Fibroblast of the conjunctiva (primary cell): ENCODE measurements around the gene TMEM150C.

Experiments used
- DNase-seq: peaks from one replicate; pipeline ENCODE4 v3.0.0-alpha.2; 2010; ENCODE audit warnings: low read depth

Gene TMEM150C

DNA sequence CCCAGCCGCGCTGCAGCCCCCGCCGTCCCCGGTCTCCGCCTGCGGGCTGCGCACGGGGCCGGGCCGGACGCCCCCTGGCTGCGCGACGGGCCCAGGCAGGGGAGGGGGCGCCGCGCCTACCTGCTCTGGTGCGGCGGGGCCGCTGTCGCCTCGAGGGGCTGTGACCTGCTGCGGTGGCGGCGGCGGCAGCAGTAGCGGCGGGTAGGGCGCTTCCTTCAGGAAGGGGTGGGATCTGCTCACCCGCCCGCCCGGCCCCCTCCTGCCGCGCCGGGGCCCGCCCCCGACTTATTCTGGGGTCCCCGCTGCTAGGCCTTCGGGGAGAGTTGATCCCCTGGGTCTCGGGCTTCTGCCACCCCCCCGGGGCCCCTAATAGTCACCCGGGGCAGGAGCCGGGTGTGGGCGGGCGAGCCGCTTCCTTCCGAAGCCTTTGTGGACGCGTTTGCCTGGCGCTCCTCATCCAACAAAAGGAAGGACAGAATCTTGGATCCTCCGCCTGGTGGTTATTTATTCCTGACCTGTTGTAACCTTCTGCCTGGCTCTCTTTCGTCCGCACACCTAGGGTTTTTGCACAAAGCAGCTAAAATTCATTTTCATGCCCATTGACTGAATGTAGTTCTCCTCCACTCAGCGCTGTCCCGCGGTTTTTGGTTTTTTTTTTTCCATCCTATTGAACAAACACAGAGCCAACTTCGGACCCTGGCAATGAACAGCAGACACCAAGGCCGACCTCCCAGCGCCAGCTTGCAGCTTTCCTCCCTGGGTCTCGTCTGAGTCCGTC lies at the start of gene TMEM150C:
TMEM150C (minus strand) TSS at position 203 of the 778 bp plus-strand sequence. CDS start 57,331 bp downstream, outside the sequence.
- no peak for DNase-seq

DNA sequence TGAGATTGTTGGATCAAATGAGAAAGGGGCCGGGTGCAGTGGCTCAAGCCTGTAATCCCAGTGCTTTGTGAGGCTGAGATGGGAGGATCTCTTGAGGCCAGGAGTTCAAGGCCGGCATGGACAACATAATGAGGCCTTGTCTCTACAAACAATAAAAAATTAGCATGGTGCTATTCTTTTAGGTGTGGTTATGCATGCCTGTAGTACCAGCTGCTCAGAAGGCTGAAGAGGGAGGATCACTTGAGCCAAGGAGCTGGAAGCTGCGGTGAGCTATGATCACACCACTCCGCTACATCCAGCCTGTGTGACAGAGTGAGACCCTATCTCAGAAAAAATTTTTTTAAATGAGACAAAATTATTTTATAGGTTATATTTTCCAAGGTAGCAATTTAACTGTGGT lies 49.7 kb upstream of the TMEM150C start:
- DNase-seq: no peak

DNA sequence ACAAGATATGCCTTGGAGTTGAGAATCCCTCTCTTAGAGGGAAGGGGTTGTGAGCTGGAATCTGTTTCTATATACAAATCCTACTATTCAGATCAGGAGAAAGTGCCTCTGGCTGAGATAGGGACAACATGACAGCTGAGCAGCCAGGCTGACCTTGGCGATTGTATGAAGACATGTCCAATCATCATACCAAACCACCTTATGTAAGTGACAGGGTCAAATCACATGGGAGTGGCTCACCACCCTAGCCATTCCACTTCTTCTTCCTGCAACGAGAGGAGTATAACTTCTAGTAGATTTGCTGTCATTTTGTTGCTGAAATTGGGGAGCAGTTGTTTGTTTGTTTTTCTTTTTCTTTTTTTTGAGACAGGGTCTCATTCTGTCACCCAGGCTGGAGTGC lies 48.3 kb upstream of the TMEM150C start:
- no peak for DNase-seq

DNA sequence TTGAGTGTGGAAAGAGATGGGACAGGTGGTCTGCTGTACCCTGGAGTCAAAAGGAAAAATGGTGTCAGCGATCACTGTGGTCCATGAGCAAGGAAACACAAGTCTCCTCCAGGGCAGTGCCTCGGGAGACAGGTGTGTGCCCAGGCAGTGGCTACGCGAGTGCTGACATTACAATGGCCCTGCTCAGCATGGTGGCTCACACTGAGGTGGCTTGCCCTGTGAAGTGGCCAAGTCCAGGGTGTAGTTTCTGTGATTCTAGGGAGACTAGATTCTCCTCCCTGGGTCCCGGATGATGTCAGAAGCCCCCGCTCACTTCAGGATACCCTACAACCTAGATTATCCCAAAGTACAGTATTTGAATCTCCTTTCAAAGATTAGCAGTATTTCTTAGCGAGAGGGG lies 44.8 kb upstream of the TMEM150C start:
- DNase-seq: no peak

DNA sequence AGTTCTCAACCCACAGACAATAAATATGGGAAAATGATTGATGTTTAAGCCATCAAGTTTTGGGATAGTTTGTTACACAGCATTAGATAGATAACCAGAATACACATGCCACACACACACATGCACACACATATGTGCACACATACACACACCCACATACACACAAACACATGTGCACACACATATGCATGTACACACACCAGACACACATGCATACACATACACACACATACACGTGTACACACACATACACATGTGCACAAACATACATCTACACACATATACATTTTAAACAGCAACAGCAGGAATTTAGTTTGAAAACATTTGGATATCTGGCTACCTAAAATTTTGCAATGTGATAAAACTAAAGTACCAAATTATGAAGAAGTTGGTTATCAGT lies 42.7 kb upstream of the TMEM150C start:
- no peak for DNase-seq

DNA sequence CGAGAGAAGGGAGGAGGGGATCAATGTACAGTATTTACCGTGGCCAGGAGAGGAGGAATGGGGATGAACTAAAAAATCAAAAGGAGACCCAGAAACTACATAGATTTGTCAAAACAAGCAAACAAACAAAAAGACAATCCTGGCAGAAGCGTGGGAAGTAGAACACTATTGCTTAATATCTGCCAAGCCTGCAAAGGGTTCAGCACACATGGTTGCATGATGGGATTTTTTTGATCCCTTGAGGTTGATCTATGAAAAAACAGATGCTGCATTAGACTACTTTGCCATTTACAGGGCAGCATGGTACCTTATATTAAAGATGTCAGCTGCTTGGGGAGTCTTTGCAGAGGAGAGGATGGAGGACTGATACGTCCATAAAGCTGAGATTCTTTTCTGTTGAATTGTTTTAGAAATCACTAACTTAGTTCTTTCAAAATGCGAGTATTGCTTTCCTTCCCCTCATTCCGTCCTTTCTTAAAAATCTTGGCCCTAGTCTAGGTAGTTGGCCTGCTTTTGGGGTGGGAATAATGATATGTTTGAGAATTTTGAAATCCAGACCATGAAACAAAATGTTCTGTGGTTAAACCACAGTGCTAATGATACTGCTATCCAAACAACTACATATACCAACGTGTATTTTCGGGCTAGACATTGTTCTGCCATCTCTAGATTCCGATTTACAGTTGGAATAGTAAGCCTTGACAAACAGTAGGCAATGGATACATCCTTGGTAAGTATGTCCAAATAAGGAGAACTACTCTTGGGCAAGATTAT lies 39.6 kb upstream of the TMEM150C start:
- DNase-seq: no peak

DNA sequence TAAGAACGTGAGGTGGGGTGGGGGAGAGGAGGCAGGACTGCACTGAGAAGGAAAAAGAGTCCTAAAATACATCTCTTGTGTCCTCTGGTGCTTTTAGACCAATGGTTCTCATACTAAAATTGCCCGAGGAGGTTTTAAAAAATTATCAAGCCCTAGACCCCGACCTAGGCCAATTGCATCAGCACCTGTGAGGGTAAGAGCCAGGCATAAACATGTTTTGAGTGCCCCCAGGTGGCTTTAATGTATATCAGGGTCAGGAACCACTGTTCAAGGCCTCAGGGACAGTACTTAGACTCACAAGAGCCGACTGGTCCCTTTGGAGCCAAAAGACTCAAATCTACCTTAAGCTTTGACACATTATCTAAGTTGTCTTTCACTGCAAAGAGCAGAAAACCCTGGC lies 37.5 kb upstream of the TMEM150C start:
- DNase-seq: no peak

DNA sequence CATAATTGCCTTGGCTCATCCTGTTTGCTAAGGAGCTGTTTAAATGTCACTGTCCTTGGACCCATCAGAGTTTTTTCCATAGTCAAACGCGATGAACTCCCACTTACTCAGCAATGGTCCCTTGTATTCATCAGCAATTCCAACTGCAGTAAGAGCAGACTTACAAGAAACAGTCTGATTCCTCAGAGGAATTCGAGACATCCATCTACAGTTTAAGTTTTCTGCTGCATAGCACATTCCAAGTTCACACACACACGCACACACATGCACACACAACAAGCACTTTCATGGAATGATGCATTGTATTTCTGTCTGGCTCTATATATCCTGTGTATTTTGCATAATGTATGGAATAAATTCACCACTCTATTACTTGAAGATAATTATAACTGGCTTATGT lies 32.7 kb upstream of the TMEM150C start:
- no peak for DNase-seq

DNA sequence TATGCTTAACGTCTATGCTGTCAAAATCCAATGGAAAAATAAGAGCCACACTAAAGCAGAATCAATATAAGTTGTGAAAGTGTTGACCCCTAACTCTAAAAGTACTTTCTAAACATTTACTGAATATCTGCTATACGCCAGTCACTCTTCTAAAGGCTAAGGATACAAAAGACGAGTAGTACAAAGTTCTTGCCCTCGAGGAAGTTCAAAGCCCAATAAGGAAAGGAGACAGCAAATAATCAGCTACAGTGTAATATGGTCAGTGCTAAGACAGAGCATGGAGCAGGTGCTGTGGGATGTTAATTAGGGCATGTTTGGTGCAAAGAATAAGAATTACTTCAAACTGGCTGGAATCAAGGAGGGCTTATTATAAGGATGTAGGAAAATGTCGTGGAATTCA lies 31.6 kb upstream of the TMEM150C start:
- DNase-seq: no peak

DNA sequence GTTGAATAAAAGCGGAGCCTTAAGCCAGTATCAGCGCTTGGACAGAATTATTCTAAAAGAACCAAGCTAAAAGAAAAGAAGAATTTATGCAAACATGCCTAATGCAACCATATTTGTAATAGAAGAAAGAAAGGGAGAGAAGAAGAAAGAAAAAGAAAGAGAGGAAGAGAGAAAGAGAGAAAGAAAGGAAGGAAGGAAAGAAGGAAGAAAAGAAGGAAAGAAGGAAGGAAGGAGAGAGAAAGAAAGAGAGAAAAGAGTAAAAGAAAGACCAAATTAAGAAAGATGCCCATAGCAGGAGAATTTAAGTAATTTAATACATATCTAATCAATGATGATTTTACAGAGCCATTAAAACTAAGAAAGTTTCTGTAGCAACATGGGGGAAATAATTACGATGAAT lies 30.9 kb upstream of the TMEM150C start:
- DNase-seq: no peak

DNA sequence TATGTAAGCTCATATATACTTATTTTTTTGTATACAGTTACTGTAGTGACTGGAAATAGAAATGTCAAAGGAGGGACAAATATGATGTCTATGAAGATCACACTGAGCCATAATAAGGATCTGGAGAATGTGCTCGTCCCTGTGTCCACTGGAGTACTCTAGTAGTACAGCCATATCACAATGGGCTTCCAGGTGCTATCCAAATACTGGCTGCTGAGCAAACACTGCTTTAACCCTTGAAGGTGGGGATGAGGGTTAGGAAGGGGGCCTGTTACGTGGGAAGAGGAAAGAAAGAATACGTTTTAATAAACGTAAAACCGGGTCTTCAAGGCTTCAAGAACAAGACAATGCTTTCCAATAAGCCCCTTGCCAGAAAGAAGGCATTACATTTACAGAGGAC lies 29.8 kb upstream of the TMEM150C start:
- DNase-seq: no peak

DNA sequence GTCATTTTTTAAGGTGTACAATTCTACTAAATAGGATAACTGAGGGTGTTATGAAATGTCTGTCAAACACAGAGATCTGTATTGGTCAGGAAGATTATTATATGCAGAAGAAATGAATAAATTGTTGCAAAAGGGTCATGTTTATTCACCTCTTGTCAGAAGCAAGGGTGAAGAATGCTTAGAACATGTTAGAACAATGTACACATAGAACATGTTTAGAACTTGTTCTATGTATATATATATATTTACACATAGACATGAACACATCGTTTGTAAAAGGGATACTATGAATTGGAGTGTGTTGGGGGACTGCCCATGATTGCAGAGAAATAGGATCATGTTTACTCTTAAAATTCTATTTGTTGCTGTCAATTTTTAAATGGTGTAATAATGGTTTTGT lies 28.0 kb upstream of the TMEM150C start:
- no peak for DNase-seq

DNA sequence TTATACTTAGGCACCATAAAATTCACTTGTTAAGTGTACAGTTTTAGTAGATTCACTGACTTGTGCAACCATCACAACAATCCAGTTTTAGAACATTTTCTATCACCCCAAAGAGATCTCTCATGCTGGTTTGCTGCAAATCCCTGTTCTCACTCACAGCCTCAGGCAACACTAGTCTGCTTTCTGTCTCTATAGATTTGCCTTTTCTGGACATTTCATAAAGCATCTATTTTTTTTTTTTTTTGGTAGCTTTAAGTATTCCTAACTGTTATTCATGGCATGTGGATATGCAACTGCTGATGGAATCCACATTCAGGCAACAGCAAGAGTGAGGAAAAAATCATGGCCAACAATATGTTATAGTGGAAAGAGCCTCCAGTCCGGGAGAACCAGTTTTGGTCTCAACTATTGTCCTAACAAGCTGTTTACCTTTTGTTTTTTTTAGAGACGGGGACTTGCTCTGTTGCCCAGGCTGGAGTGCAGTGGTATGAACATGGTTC lies 27.0 kb upstream of the TMEM150C start:
- no peak for DNase-seq

DNA sequence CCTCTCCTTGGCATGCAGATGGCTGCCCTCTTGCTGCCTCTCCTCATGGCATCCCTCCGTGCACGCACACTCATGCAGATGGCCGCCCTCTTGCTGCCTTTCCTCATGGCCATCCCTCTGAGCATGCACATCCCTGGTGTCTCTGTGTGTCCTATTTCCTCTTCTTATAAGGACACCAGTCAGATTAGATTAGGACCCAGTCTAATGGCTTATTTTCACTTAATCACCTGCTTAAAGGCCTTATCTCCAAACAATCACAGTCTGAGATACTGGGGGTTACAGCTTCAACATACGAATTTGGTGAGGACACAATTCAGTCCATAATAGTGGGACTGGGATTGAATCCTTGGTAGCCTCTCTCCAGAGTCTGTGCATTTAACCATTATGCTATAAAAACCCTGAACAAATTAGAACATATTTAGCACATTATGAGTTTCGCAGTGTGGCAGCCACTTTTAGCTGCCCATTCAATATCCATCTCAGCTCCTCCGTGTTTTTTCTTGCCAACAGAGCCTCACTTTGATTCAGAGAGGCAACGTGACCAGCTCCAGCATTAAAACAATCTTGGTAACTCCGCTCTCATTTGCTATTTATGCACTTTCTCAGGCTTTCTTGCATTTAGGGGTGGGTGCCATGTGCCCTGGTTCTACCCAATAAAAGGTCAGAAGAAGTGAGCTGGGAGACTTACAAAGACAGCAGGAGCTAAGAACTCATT lies 26.2 kb upstream of the TMEM150C start:
- no peak for DNase-seq

DNA sequence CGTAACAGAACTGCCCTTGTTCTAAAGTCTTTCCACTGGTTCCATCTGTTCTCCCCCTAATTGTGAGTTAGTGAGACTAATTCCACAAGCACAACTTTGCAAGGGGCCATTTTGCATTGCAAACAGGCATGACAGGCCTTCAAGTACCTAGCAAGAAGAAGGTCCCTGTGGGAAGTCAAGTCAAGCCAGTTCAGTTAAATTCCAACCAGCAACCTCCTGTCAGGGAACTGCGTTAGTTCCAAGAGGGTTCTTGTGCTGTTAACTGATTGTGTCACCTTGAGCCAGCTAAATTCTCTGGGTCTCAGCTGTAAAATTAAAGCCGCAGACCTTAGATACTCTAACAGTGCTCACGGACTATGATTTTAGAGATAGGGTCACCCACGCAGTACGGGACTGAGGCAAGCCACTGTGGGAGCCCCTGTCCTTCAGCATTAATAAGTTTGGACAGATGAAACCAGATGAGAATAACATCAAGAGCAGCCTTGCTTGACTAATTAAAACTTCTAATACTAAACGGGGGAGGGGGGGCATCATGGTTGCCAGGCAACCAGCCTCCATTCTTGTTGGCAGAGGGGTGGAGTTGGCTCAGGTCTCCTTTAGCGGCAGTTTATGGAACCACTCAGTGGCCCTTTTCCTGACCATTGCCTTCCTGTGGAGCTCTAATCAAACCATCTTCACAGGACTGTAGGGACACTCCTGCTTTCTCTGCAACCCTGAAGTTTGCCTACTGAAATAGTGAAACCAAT lies 24.1 kb upstream of the TMEM150C start:
- DNase-seq: no peak

DNA sequence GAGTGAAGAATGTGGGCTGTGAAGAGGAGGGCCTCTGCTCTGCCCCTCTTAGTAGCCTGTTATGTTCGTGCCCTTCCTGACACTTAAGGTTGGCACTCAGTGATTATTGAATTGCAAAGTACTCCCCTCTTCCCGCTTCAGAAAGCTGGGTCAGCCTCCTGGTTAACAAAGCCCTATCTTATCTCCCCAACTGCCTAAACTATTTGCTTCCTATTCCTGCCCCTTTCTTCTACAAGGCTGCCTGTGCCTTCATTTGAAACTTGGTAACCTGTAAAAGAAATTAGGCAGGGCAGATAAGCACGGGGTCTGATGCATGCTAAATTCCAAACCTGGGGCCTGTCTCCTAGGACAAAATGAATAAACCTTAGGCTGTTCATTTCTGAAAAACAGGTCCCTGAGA lies 23.1 kb upstream of the TMEM150C start:
- DNase-seq: no peak

DNA sequence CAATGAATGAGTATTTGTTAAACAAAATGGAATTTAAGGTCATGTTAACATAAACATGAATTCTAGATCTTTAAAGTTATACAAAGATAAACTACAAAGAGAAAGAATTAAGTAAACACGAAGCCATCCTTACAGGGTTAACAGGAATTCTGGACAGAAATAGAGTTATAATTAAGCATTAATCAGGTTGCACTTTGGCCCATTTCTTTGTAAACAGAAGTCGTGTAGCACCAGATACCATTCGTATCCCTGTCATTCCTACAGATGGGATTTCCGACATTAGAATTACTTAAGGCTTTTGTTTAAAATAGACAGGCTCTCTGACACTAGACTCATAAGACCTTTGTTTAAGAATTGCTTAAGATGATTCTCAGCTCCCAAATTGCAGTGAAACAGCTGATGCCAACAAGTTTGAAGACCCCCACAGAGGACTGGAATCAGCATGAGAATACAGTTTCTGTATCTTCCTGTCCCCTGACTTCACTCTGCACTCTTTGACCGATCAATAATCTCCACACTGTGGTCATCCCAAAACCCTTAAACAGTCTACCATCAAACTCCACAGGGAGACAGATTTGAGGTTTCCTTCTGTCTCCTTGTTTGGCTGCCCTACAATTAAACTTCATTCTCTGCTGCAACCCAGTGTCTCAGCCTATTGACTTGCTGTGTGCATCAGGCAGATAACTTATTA lies 22.3 kb upstream of the TMEM150C start:
- no peak for DNase-seq

DNA sequence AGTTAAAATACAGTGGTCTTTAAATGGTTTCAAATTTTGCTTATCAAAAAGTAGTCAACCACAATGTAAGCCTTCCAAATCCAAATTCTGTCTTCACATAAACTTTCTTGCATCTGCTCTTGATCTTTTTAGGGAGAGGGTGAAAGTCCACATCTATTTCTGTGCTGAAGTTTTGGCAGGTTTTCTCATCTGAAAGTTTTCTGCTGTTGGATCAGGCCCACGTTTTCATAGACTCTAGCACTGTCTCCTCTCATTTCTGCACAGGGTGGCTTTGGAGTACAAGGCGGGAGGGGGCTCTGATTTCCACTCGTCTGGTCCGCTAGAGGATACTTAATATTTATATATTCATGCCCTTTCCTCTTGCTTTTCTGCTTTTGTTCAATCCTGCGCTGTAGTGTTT lies 18.1 kb upstream of the TMEM150C start:
- DNase-seq: no peak

DNA sequence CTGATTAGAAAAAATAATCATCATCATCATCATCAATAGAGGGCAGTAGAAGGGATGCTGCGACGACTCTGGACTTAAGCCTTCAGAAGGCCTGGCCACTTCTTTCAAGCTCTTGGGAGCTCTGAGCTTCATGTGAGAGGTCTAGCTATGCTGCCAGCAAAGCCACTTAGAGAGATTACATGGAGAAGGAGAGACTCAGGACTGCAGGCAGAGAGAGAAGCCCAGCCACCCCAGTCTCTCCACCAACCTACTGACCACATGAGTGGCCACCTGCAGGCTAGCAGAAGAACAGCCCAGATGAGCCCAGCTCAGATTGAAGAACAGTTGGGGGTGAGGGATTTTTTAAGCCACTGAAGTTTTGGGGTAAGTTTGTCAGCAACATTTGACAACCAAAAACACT lies 17.1 kb upstream of the TMEM150C start:
- no peak for DNase-seq

DNA sequence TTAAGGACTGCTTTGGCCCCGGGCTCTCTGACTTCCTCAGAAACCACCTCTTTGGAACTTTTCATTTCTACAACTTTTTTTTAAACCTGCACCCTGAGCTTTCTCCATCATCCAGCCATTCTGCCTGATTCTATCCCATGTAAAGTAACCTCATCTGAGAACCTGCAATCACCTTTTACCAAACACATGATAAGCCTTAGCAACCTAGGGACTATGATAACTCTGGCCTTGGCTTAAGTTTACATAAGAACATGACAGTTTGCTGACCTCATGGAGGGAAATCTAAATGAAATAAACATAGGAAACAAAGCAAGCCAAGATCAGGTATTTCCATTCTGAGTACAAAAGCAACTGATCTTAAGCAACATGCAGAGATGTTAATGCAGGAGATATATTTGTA lies 15.7 kb upstream of the TMEM150C start:
- DNase-seq: no peak

DNA sequence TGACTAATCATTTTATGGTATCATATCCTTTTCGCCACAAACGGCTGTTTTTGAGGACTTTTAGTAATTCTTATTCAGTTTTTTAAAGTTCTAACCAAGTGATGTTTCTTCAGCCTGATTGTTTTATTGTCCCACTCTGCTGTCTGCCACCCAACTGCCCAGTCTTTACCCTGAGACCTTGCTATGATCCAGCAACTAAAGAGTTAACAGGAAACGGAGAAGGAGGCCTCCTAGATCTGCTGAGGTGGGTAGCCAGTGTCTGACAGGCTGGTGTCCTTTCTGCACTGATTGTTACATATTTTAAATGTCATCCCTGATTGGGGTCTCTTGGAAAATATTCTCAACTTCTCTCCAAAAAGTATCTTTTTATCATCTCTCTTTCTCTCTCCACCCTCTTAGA lies 7.9 kb upstream of the TMEM150C start:
- no peak for DNase-seq
